H1 (cell line): ENCODE data around the gene GPR35. TPM values are rescaled to one million over a fixed set of nuclear protein-coding genes. Genes with fewer than 3 reads are reported as not detected.

Experiments used
- CTCF ChIA-PET: fragments of 300-600 bp; sonication (Branson Sonifier 250); formaldehyde crosslinking; loops from one replicate; lab custom pipeline; 2021; ENCODE audit not compliant: partially characterized antibody; lab: Charles Lee
- POLR2A ChIA-PET: fragments of 300-600 bp; sonication (Branson Sonifier 250); formaldehyde crosslinking; loops from one replicate; lab custom pipeline; 2021; ENCODE audit warnings: inconsistent platforms; ENCODE audit not compliant: partially characterized antibody; lab: Charles Lee
- DNase-seq, 2 experiments: peaks; one replicate each; pipeline versions ENCODE4 v3.0.0 to v3.0.0-alpha.2; 2010 to 2022; ENCODE audit warnings: low spot score in 2 of 2, low read depth in 1 of 2, mixed read lengths in 1 of 2
- FAIRE-seq: peaks from 2 replicates; lab custom pipeline; 2011; peaks lifted over from hg19 to GRCh38; lab: Jason Lieb, UNC
- H2AFZ ChIP-seq: 2 replicates; pipeline ENCODE4 v1.8.1; 2012; ENCODE audit warnings: low read length, inconsistent platforms
- H2AK5ac ChIP-seq: 2 replicates; pipeline ENCODE4 v1.6.1; 2013; ENCODE audit warnings: low read depth, low read length
- H2BK120ac ChIP-seq: replicated peaks from 2 replicates; pipeline ENCODE3; 2013; ENCODE audit warnings: low read depth, low read length, inconsistent platforms
- H2BK12ac ChIP-seq: 2 replicates; pipeline ENCODE4 v1.6.1; 2013; ENCODE audit warnings: low read depth, low read length
- H2BK15ac ChIP-seq: 2 replicates; pipeline ENCODE4 v1.6.1; 2013; ENCODE audit warnings: low read length
- H2BK20ac ChIP-seq: 2 replicates; pipeline ENCODE4 v1.6.1; 2013; ENCODE audit warnings: low read length
- H2BK5ac ChIP-seq: 2 replicates; pipeline ENCODE4 v1.6.1; 2013; ENCODE audit warnings: low read depth, low read length
- H3K14ac ChIP-seq: 2 replicates; pipeline ENCODE4 v1.6.1; 2013; ENCODE audit warnings: inconsistent platforms; ENCODE audit not compliant: insufficient read length
- H3K18ac ChIP-seq: 2 replicates; pipeline ENCODE4 v1.6.1; 2013; ENCODE audit warnings: low read length; ENCODE audit errors: extremely low read depth
- H3K23ac ChIP-seq: 2 replicates; pipeline ENCODE4 v1.6.1; 2013; ENCODE audit warnings: inconsistent platforms; ENCODE audit not compliant: insufficient read length
- H3K23me2 ChIP-seq: 2 replicates; pipeline ENCODE4 v1.6.1; 2013; ENCODE audit warnings: low read depth, low read length
- H3K27ac ChIP-seq: 2 replicates; pipeline ENCODE4 v1.6.1; 2011; ENCODE audit warnings: low read depth, low read length, inconsistent platforms
- H3K27me3 ChIP-seq, 4 experiments: replicated peaks in 1 of 4; 1 replicate in 1 of 4; 2 replicates in 3 of 4; pipeline versions ENCODE4 v1.6.1 to v1.8.1; 2011 to 2013; ENCODE audit warnings: low read length in 3 of 4, mild to moderate bottlenecking in 3 of 4, inconsistent platforms in 2 of 4, mixed read lengths in 2 of 4, moderate library complexity in 1 of 4; ENCODE audit not compliant: control insufficient read depth in 3 of 4, insufficient read depth in 3 of 4; ENCODE audit errors: extremely low read depth in 1 of 4
- H3K36me3 ChIP-seq, 4 experiments: 2 replicates each; pipeline versions ENCODE4 v1.6.1 to v1.8.1; 2011 to 2013; ENCODE audit warnings: mild to moderate bottlenecking in 4 of 4, low read length in 3 of 4, moderate library complexity in 2 of 4, control low read depth in 1 of 4, inconsistent platforms in 1 of 4; ENCODE audit not compliant: insufficient read depth in 4 of 4, control insufficient read depth in 2 of 4
- H3K4ac ChIP-seq: replicated peaks from 2 replicates; pipeline ENCODE3; 2013; ENCODE audit warnings: low read length, low read depth, mixed read lengths, inconsistent platforms; ENCODE audit not compliant: insufficient read length
- H3K4me1 ChIP-seq, 4 experiments: replicated peaks in 1 of 4; 1 replicate in 1 of 4; 2 replicates in 3 of 4; pipeline versions ENCODE4 v1.6.1 to v1.8.1; 2011 to 2013; ENCODE audit warnings: low read length in 3 of 4, inconsistent platforms in 2 of 4, mixed read lengths in 1 of 4; ENCODE audit not compliant: insufficient read depth in 4 of 4, control insufficient read depth in 3 of 4
- H3K4me2 ChIP-seq, 2 experiments: 2 replicates each; pipeline versions ENCODE4 v1.6.1 to v1.8.1; 2011 to 2013; ENCODE audit warnings: low read depth in 2 of 2, low read length in 2 of 2, control low read depth in 1 of 2, inconsistent platforms in 1 of 2, mild to moderate bottlenecking in 1 of 2; ENCODE audit not compliant: insufficient read depth in 1 of 2
- H3K4me3 ChIP-seq, 4 experiments: fragments of 200-600, 300-600 bp in 1 of 4; sonication (generic), shearing (Covaris generic), sonication (Bioruptor Twin) in 1 of 4; 2 replicates each; pipeline versions ENCODE4 v1.5.1 to v1.8.1; 2011 to 2016; ENCODE audit warnings: low read length in 4 of 4, low read depth in 3 of 4, control low read depth in 2 of 4, inconsistent platforms in 2 of 4, mild to moderate bottlenecking in 2 of 4, mixed read lengths in 1 of 4, moderate library complexity in 1 of 4; ENCODE audit not compliant: insufficient read depth in 2 of 4; ENCODE audit errors: extremely low read depth in 1 of 4
- H3K56ac ChIP-seq: replicated peaks from 2 replicates; pipeline ENCODE3; 2013; ENCODE audit warnings: low read depth, mild to moderate bottlenecking, mixed read lengths, low read length, inconsistent platforms; ENCODE audit not compliant: insufficient read length
- H3K79me1 ChIP-seq: 2 replicates; pipeline ENCODE4 v1.6.1; 2013; ENCODE audit warnings: low read depth, low read length, control low read depth
- H3K79me2 ChIP-seq, 2 experiments: 2 replicates each; pipeline versions ENCODE4 v1.6.1 to v1.8.1; 2012 to 2013; ENCODE audit warnings: low read length in 2 of 2, mild to moderate bottlenecking in 2 of 2, inconsistent platforms in 1 of 2; ENCODE audit not compliant: insufficient read depth in 2 of 2, control insufficient read depth in 1 of 2
- H3K9ac ChIP-seq, 4 experiments: replicated peaks in 1 of 4; 1 replicate in 1 of 4; 2 replicates in 3 of 4; pipeline versions ENCODE4 v1.6.1 to v1.8.1; 2011 to 2013; ENCODE audit warnings: low read depth in 3 of 4, low read length in 3 of 4, control low read depth in 2 of 4, mild to moderate bottlenecking in 2 of 4, moderate library complexity in 2 of 4, inconsistent platforms in 1 of 4; ENCODE audit errors: extremely low read depth in 1 of 4
- H3K9me3 ChIP-seq, 2 experiments: 2 replicates each; pipeline versions ENCODE4 v1.6.1 to v1.8.1; 2012 to 2013; ENCODE audit warnings: mild to moderate bottlenecking in 2 of 2, moderate library complexity in 2 of 2, control low read depth in 1 of 2, inconsistent platforms in 1 of 2, low read depth in 1 of 2, low read length in 1 of 2, mixed read lengths in 1 of 2; ENCODE audit not compliant: insufficient read depth in 2 of 2
- H4K20me1 ChIP-seq, 2 experiments: replicated peaks in 1 of 2; 2 replicates each; pipeline versions ENCODE3 to v1.8.1; 2011 to 2013; ENCODE audit warnings: inconsistent platforms in 2 of 2, low read length in 2 of 2, mild to moderate bottlenecking in 1 of 2; ENCODE audit not compliant: insufficient read depth in 2 of 2, control insufficient read depth in 1 of 2
- H4K5ac ChIP-seq: 2 replicates; pipeline ENCODE4 v1.6.1; 2013; ENCODE audit warnings: low read length, low read depth, mixed read lengths, inconsistent platforms; ENCODE audit not compliant: insufficient read length
- H4K8ac ChIP-seq: 2 replicates; pipeline ENCODE4 v1.8.0; 2013; ENCODE audit warnings: mild to moderate bottlenecking, moderate library complexity, low read length, inconsistent platforms; ENCODE audit not compliant: insufficient read depth; ENCODE audit errors: extremely low read depth
- H4K91ac ChIP-seq: replicated peaks from 2 replicates; pipeline ENCODE3; 2013; ENCODE audit warnings: low read length, mixed read lengths, inconsistent platforms; ENCODE audit not compliant: insufficient read length
- RFX5 ChIP-seq: IDR thresholded peaks from 2 replicates; pipeline ENCODE4 v1.6.1; 2011; ENCODE audit warnings: low read depth, low read length, improper control_type of control experiment, borderline replicate concordance
- TAF1 ChIP-seq: IDR thresholded peaks from 2 replicates; pipeline ENCODE4 v1.6.1; 2011; ENCODE audit warnings: mild to moderate bottlenecking, low read depth, low read length
- TCF12 ChIP-seq: IDR thresholded peaks from 2 replicates; pipeline ENCODE4 v1.6.1; 2011; ENCODE audit warnings: low read depth, mild to moderate bottlenecking, low read length
- TEAD4 ChIP-seq: IDR thresholded peaks from 2 replicates; pipeline ENCODE4 v1.6.1; 2012; ENCODE audit warnings: low read depth, low read length, inconsistent platforms, mixed read lengths
- YY1 ChIP-seq: IDR thresholded peaks from 2 replicates; pipeline ENCODE4 v1.6.1; 2011; ENCODE audit warnings: low read depth, mild to moderate bottlenecking, low read length
- WGBS, 2 experiments: shearing (Covaris generic) in 1 of 2; methylation state at CpG; one replicate each; pipeline versions ENCODE4 v1.1.6 to v1.1.7; 2013 to 2015; ENCODE audit warnings: low lambda C conversion rate in 2 of 2, mixed read lengths in 2 of 2, inconsistent platforms in 1 of 2, low coverage in 1 of 2, missing lambda C conversion rate in 1 of 2; ENCODE audit not compliant: insufficient replicate concordance in 2 of 2, insufficient coverage in 1 of 2, insufficient read length in 1 of 2; ENCODE audit errors: extremely low coverage in 1 of 2, missing lambda C conversion rate in 1 of 2; 5-methylcytosine and 5-hydroxymethylcytosine counted together
- polyA plus RNA-seq, 7 experiments: library from polyadenylated mRNA; depleted of rRNA in 3 of 7; stranded (reverse) in 5 of 7; unstranded in 2 of 7; fragments of >200 nt in 5 of 7; fragments of 200-250 nt in 2 of 7; gene quantifications; 1 replicate in 5 of 7; 2 replicates in 1 of 7; 4 replicates in 1 of 7; pipeline versions ENCODE4 v1.2.1 to v1.2.3, GENCODE V29; 2011 to 2013; ENCODE audit warnings: missing spikeins in 2 of 7, mixed read lengths in 2 of 7
- total RNA-seq: library from RNA; stranded (reverse); fragmentation: NEBNext Ultra II Directional; extraction: Animal tissue kit (Norgen Biotek cat#: 25700); gene quantifications from 2 replicates; pipeline ENCODE4 v1.2.1, GENCODE V29; 2021

The GPR35 gene
- total and polyA plus RNA-seq, 2 of the 8 experiments (the other 6 are each of a cell fraction or from before 2014, with no cell fraction given): 0.47 TPM; not detected in 1

DNA sequence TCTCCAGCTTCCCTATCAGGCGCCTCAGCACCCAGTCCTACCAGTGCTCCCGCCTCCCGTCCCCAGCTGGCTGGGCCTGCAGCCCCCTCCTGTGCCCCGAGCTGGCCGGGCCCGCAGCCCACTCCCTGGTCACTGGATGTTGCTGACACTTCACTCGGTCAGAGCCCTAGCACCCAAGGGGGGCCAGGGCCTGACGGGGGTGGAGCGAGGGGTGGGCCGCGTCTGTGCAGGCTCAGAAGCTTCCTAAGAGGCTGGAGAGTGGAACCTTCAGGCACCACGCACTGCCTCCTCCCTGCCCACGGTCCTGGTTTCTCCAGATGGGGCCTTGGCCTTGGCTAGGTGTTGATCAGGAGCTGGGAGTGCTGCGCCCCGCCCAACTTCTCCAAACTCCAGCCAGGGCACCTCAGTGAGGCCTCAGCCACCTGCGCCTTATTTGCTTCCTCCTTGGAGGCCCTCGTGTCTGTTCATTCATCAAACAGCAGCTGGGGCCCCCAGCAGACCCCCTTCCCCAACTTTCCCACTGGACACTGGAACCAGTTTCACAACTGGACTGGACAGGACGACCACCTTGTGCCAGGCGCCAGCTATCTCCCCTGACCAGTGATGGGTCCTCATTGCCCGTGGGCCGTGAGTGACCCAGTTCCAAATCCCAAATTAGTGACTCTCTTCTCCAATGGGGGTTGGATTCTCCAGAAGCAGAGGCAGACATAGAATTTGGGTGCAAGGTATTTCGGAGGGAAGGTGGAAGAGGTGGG lies 22.0 kb upstream of the GPR35 start:
- ChIA-PET CTCF (interaction anchor here (0.6 to 3.2 kb wide), 7 partner anchors 8 to 131 kb away, joined by 3 to 17 read pairs (median 4); partner anchors contain the start of gene CAPN10), POLR2A (interaction anchor here (1.0 to 1.5 kb wide), 3 partner anchors 13 to 31 kb away, joined by 3 to 5 read pairs (median 4); no protein-coding TSS in a partner anchor)
- H2AFZ ChIP-seq: no peak overlapping the region
- no peaks in the 10 kb centered on the region for H3K4me1 ChIP-seq
- no peaks in the 10 kb centered on the region for H3K79me1 ChIP-seq
- DNase-seq (no peak), FAIRE-seq (no peak)
- no peak overlapping the region for H2BK12ac ChIP-seq
- no peak overlapping the region for H3K23ac ChIP-seq
- H2BK15ac ChIP-seq: no peak overlapping the region
- peaks cover 0 to under 1% (median 0%) of the 10 kb centered on the region in 4 experiments; a peak in 3 of 8 replicates for H3K36me3 ChIP-seq
- no peak overlapping the region for H3K27ac ChIP-seq
- H2BK120ac ChIP-seq: no peak overlapping the region
- H4K20me1 ChIP-seq: peaks cover 0 to 4% of the 10 kb centered on the region in 2 experiments
- no peak overlapping the region for H2BK5ac ChIP-seq
- H3K4me3 ChIP-seq: no peak overlapping the region
- H3K79me2 ChIP-seq: no peaks in the 10 kb centered on the region
- no peak overlapping the region for H3K4me2 ChIP-seq
- no peak overlapping the region for H2AK5ac ChIP-seq
- no peak overlapping the region for H3K56ac ChIP-seq
- H3K27me3 ChIP-seq: 0 out of 7 replicates have a peak, but pooled peaks cover 0 to 2% (median 0%) of the 10 kb centered on the region in 4 experiments
- no peak overlapping the region for H3K14ac ChIP-seq
- H3K18ac ChIP-seq: no peak overlapping the region
- no peak overlapping the region for H2BK20ac ChIP-seq
- H3K9me3 ChIP-seq: no peaks in the 10 kb centered on the region
- no peak overlapping the region for H4K91ac ChIP-seq
- H3K23me2 ChIP-seq: no peaks in the 10 kb centered on the region
- no peak overlapping the region for H4K5ac ChIP-seq
- WGBS, 2 experiments: 91% methylated on average over 21 of the region's 22 CpGs; no CpG with 5 or more reads in 1 of the 2 experiments
- no peak overlapping the region for H3K4ac ChIP-seq
- H4K8ac ChIP-seq: no peak overlapping the region; the same call in none of the 2 replicates
- no peak overlapping the region for H3K9ac ChIP-seq
- no peak for TF ChIP-seq TAF1
- TF ChIP-seq TCF12: no peak
- TF ChIP-seq TEAD4: no peak
- no peak for TF ChIP-seq YY1
- TF ChIP-seq RFX5: no peak
